AG04450 (cell line): Measurements from ENCODE around the gene SIGLEC8. TPM values are rescaled to one million over a fixed set of nuclear protein-coding genes. Genes with fewer than 3 reads are reported as not detected.

ENCODE experiments used
- CTCF ChIA-PET: fragments of 300-600, 350-600 bp; formaldehyde crosslinking; extraction: SDS; loops from one replicate; lab custom pipeline; 2022; ENCODE audit warnings: antibody characterized with exemption, inconsistent platforms; lab: Charles Lee
- POLR2A ChIA-PET: fragments of 350-600 bp; formaldehyde crosslinking; extraction: SDS; loops from one replicate; lab custom pipeline; 2021; ENCODE audit warnings: antibody characterized with exemption, inconsistent platforms; lab: Yijun Ruan, JAX
- DNase-seq: peaks from one replicate; pipeline ENCODE4 v3.0.0-alpha.2; 2011; ENCODE audit warnings: low read depth, low spot score
- H3K27ac ChIP-seq: one replicate; pipeline ENCODE4 v1.5.1; 2012; ENCODE audit warnings: low read depth, low read length, control low read depth
- H3K27me3 ChIP-seq: one replicate; pipeline ENCODE4 v1.6.0; 2012; ENCODE audit warnings: low read length; ENCODE audit not compliant: control insufficient read depth, insufficient read depth
- H3K4me3 ChIP-seq: 2 replicates; pipeline ENCODE4 v1.5.1; 2011; ENCODE audit warnings: mild to moderate bottlenecking, low read depth, low read length, control low read depth
- H3K9me3 ChIP-seq: 2 replicates; pipeline ENCODE4 v1.5.1; 2012; ENCODE audit warnings: low read length; ENCODE audit not compliant: control insufficient read depth, insufficient read depth
- CTCF ChIP-seq: IDR thresholded peaks from 2 replicates; pipeline ENCODE4 v1.5.1; 2011; ENCODE audit warnings: low read depth, low read length, control low read depth, inconsistent platforms
- polyA plus RNA-seq: library from polyadenylated mRNA; depleted of rRNA; stranded (reverse); fragments of >200 nt; gene quantifications from 2 replicates; pipeline ENCODE4 v1.2.3, GENCODE V29; 2011

The SIGLEC8 gene
- polyA plus RNA-seq, 1 experiment = not detected

GRCh38 chr19:51462681-51463080 lies 4.4 kb upstream of the SIGLEC8 start:
- Histone ChIP-seq H3K27me3 (no peaks in the 10 kb centered on the region), H3K27ac (no peak overlapping the region), H3K9me3 (peaks cover 11% of the 10 kb centered on the region), H3K4me3 (no peak overlapping the region)
- ChIA-PET CTCF (interaction anchor here (1.8 kb wide), 1 partner anchor 10 kb away, joined by 6 read pairs; no protein-coding TSS in a partner anchor), POLR2A (no interaction called here)
- no peak for DNase-seq
- TF ChIP-seq CTCF = no peak

- peaks cover 15% of the 10 kb centered on the region for H3K9me3 ChIP-seq
- no peak for DNase-seq
Observed at GRCh38 chr19:51462276-51462675, 4.0 kb upstream of the SIGLEC8 start.

GRCh38 chr19:51461723-51462161 lies 3.5 kb upstream of the SIGLEC8 start:
- TF ChIP-seq CTCF = no peak
- peaks cover 21% of the 10 kb centered on the region for H3K9me3 ChIP-seq
- H3K27ac ChIP-seq = no peak overlapping the region
- no peaks in the 10 kb centered on the region for H3K27me3 ChIP-seq
- POLR2A ChIA-PET = no interaction called here
- H3K4me3 ChIP-seq = no peak overlapping the region
- no peak for DNase-seq
- CTCF ChIA-PET = interaction anchor here (1.8 kb wide), 1 partner anchor 11 kb away, joined by 6 read pairs; no protein-coding TSS in a partner anchor

More at GRCh38 chr19:51462276-51462675, 4.0 kb upstream of the SIGLEC8 start:
- H3K4me3 ChIP-seq = no peak overlapping the region
- ChIA-PET CTCF (interaction anchor here (1.8 kb wide), 1 partner anchor 10 kb away, joined by 6 read pairs; no protein-coding TSS in a partner anchor), POLR2A (no interaction called here)
- H3K27ac ChIP-seq = no peak overlapping the region
- TF ChIP-seq CTCF = no peak
- H3K27me3 ChIP-seq = no peaks in the 10 kb centered on the region

GRCh38 chr19:51460164-51460992 lies 2.1 kb upstream of the SIGLEC8 start:
- Histone ChIP-seq H3K27ac (no peak overlapping the region), H3K27me3 (no peaks in the 10 kb centered on the region), H3K9me3 (peaks cover 23% of the 10 kb centered on the region), H3K4me3 (no peak overlapping the region)
- no peak for DNase-seq
- CTCF ChIA-PET = no interaction called here
- POLR2A ChIA-PET = no interaction called here
- TF ChIP-seq CTCF = no peak

- CTCF ChIA-PET = no interaction called here
- Histone ChIP-seq H3K27ac (no peak overlapping the region), H3K9me3 (peaks cover 34% of the 10 kb centered on the region), H3K27me3 (no peaks in the 10 kb centered on the region), H3K4me3 (no peak overlapping the region)
- no peak for DNase-seq
- POLR2A ChIA-PET = no interaction called here
- no peak for TF ChIP-seq CTCF
Observed at GRCh38 chr19:51458899-51459505, 748 bp upstream of the SIGLEC8 start.
